T-helper 2 cell treated with Interferon-gamma antibody and Interleukin-4, amounts not matched to agents 5 μg/mL and 100 μg/mL, for 36 hours (primary cell): ENCODE results near the gene ADAP2.
A peak's percentile ranks its signal among the peaks of the same experiment; 100 is the strongest.
"Not testable (repeated sequence)": the region's sequence is repeated elsewhere in the genome, so short reads cannot be mapped to it uniquely, and the experiment has no call there.

ENCODE experiments used
- DNase-seq: peaks from one replicate; pipeline ENCODE4 v3.0.0; 2021; ENCODE audit warnings: low spot score
- H3K27ac Mint-ChIP-seq: one replicate; pipeline ENCODE4 v1.8.0; 2021; ENCODE audit warnings: mild to moderate bottlenecking, mixed read lengths
- H3K27me3 Mint-ChIP-seq: one replicate; pipeline ENCODE4 v1.8.0; 2021; ENCODE audit warnings: low read depth, mixed read lengths
- H3K36me3 Mint-ChIP-seq: one replicate; pipeline ENCODE4 v1.8.0; 2021; ENCODE audit warnings: low read depth, mixed read lengths
- H3K4me1 Mint-ChIP-seq: one replicate; pipeline ENCODE4 v1.8.0; 2021; ENCODE audit warnings: low read depth, mixed read lengths
- H3K4me3 Mint-ChIP-seq: one replicate; pipeline ENCODE4 v1.8.0; 2022; ENCODE audit warnings: mild to moderate bottlenecking, moderate library complexity, mixed read lengths
- H3K9me3 Mint-ChIP-seq: one replicate; pipeline ENCODE4 v1.8.0; 2021; ENCODE audit warnings: mixed read lengths

The ADAP2 gene

GRCh38 chr17:30922235-30923030 is 688 bp downstream of the ADAP2 start:
- Mint-ChIP-seq H3K27me3 (peaks cover 63% of the 10 kb centered on the region), H3K4me1 (peaks cover 5% of the 10 kb centered on the region), H3K36me3 (no peaks in the 10 kb centered on the region), H3K27ac (no peak overlapping the region), H3K4me3 (peak overlapping the region; percentile 51), H3K9me3 (no peaks in the 10 kb centered on the region)
- DNase-seq, result no peak

GRCh38 chr17:30924341-30924740 is 2.6 kb downstream of the ADAP2 start:
- peaks cover 53% of the 10 kb centered on the region for H3K27me3 Mint-ChIP-seq
- peaks cover 8% of the 10 kb centered on the region for H3K4me1 Mint-ChIP-seq
- H3K9me3 Mint-ChIP-seq, result no peaks in the 10 kb centered on the region
- no peak for DNase-seq
- no peak overlapping the region for H3K27ac Mint-ChIP-seq
- H3K4me3 Mint-ChIP-seq, result no peak overlapping the region
- H3K36me3 Mint-ChIP-seq, result no peaks in the 10 kb centered on the region

- H3K4me3 Mint-ChIP-seq, result no peak overlapping the region
Measured at GRCh38 chr17:30926516-30926915, 4.8 kb downstream of the ADAP2 start.

GRCh38 chr17:30927756-30928155 is 6.0 kb downstream of the ADAP2 start:
- Mint-ChIP-seq H3K36me3 (no peaks in the 10 kb centered on the region), H3K27ac (no peak overlapping the region), H3K27me3 (peaks cover 30% of the 10 kb centered on the region), H3K4me1 (peaks cover 4% of the 10 kb centered on the region), H3K9me3 (no peaks in the 10 kb centered on the region), H3K4me3 (no peak overlapping the region)
- DNase-seq, result no peak

More at GRCh38 chr17:30926516-30926915, 4.8 kb downstream of the ADAP2 start:
- Mint-ChIP-seq H3K9me3 (no peaks in the 10 kb centered on the region), H3K36me3 (no peaks in the 10 kb centered on the region), H3K27me3 (peaks cover 36% of the 10 kb centered on the region), H3K27ac (no peak overlapping the region), H3K4me1 (peaks cover 8% of the 10 kb centered on the region)
- DNase-seq, result no peak

- DNase-seq, result no peak
- no peaks in the 10 kb centered on the region for H3K36me3 Mint-ChIP-seq
- peaks cover 24% of the 10 kb centered on the region for H3K27me3 Mint-ChIP-seq
- H3K4me1 Mint-ChIP-seq, result peaks cover 3% of the 10 kb centered on the region
- no peaks in the 10 kb centered on the region for H3K9me3 Mint-ChIP-seq
- H3K4me3 Mint-ChIP-seq, result no peak overlapping the region
- no peak overlapping the region for H3K27ac Mint-ChIP-seq
Measured at GRCh38 chr17:30928584-30928983, 6.8 kb downstream of the ADAP2 start.

GRCh38 chr17:30929081-30929633 is 7.4 kb downstream of the ADAP2 start:
- no peak for DNase-seq
- Mint-ChIP-seq H3K4me3 (no peak overlapping the region), H3K27ac (no peak overlapping the region), H3K36me3 (no peaks in the 10 kb centered on the region), H3K9me3 (no peaks in the 10 kb centered on the region), H3K27me3 (peaks cover 19% of the 10 kb centered on the region), H3K4me1 (peaks cover 3% of the 10 kb centered on the region)

GRCh38 chr17:30929861-30930260 is 8.1 kb downstream of the ADAP2 start:
- not testable (repeated sequence) for H3K36me3 Mint-ChIP-seq

GRCh38 chr17:30930495-30930894 is 8.8 kb downstream of the ADAP2 start:
- Mint-ChIP-seq H3K27ac (no peak overlapping the region), H3K27me3 (peaks cover 12% of the 10 kb centered on the region), H3K36me3 (no peaks in the 10 kb centered on the region), H3K4me3 (no peak overlapping the region), H3K4me1 (peaks cover 3% of the 10 kb centered on the region), H3K9me3 (no peaks in the 10 kb centered on the region)
- DNase-seq, result no peak

More at GRCh38 chr17:30929861-30930260, 8.1 kb downstream of the ADAP2 start:
- not testable (repeated sequence) for H3K9me3 Mint-ChIP-seq, H3K4me3 Mint-ChIP-seq, DNase-seq, H3K4me1 Mint-ChIP-seq, H3K27ac Mint-ChIP-seq
- peaks cover 14% of the 10 kb centered on the region for H3K27me3 Mint-ChIP-seq

- not testable (repeated sequence) for H3K4me1 Mint-ChIP-seq, H3K27ac Mint-ChIP-seq, H3K4me3 Mint-ChIP-seq, DNase-seq, H3K27me3 Mint-ChIP-seq, H3K9me3 Mint-ChIP-seq, H3K36me3 Mint-ChIP-seq
Measured at GRCh38 chr17:30931582-30931981, 9.8 kb downstream of the ADAP2 start.

- peaks cover 3% of the 10 kb centered on the region for H3K27me3 Mint-ChIP-seq
- no peaks in the 10 kb centered on the region for H3K36me3 Mint-ChIP-seq
Measured at GRCh38 chr17:30933966-30934365, 12.2 kb downstream of the ADAP2 start.

GRCh38 chr17:30939051-30939689 is 17.4 kb downstream of the ADAP2 start:
- Mint-ChIP-seq H3K36me3 (no peaks in the 10 kb centered on the region), H3K4me1 (peaks cover 22% of the 10 kb centered on the region), H3K4me3 (peak overlapping the region; percentile 24), H3K9me3 (no peaks in the 10 kb centered on the region), H3K27ac (peak overlapping the region; percentile 33), H3K27me3 (peaks cover 2% of the 10 kb centered on the region)
- no peak for DNase-seq

More at GRCh38 chr17:30933966-30934365, 12.2 kb downstream of the ADAP2 start:
- DNase-seq, result no peak
- H3K4me3 Mint-ChIP-seq, result no peak overlapping the region
- H3K9me3 Mint-ChIP-seq, result no peaks in the 10 kb centered on the region
- H3K4me1 Mint-ChIP-seq, result peaks cover 4% of the 10 kb centered on the region
- no peak overlapping the region for H3K27ac Mint-ChIP-seq

GRCh38 chr17:30942308-30943079 is 20.7 kb downstream of the ADAP2 start:
- H3K27ac Mint-ChIP-seq, result peak overlapping the region; percentile 13
- H3K4me3 Mint-ChIP-seq, result no peak overlapping the region
- DNase-seq, result no peak
- peaks cover 22% of the 10 kb centered on the region for H3K4me1 Mint-ChIP-seq
- H3K36me3 Mint-ChIP-seq, result no peaks in the 10 kb centered on the region
- H3K9me3 Mint-ChIP-seq, result no peaks in the 10 kb centered on the region
- peaks cover 2% of the 10 kb centered on the region for H3K27me3 Mint-ChIP-seq

- no peaks in the 10 kb centered on the region for H3K9me3 Mint-ChIP-seq
- DNase-seq, result no peak
- H3K27me3 Mint-ChIP-seq, result no peaks in the 10 kb centered on the region
- no peak overlapping the region for H3K4me3 Mint-ChIP-seq
- no peaks in the 10 kb centered on the region for H3K36me3 Mint-ChIP-seq
- H3K4me1 Mint-ChIP-seq, result peaks cover 4% of the 10 kb centered on the region
- no peak overlapping the region for H3K27ac Mint-ChIP-seq
Measured at GRCh38 chr17:30947796-30948195, 26.1 kb downstream of the ADAP2 start.

- no peaks in the 10 kb centered on the region for H3K27me3 Mint-ChIP-seq
- H3K4me3 Mint-ChIP-seq, result no peak overlapping the region
- H3K4me1 Mint-ChIP-seq, result no peaks in the 10 kb centered on the region
- H3K9me3 Mint-ChIP-seq, result no peaks in the 10 kb centered on the region
- no peak overlapping the region for H3K27ac Mint-ChIP-seq
- no peaks in the 10 kb centered on the region for H3K36me3 Mint-ChIP-seq
- DNase-seq, result no peak
Measured at GRCh38 chr17:30950189-30950588, 28.4 kb downstream of the ADAP2 start.
